ENCODE results near the gene PRKCA. TPM values are rescaled to one million over a fixed set of nuclear protein-coding genes. Genes with fewer than 3 reads are reported as not detected.

Gene PRKCA
- total RNA-seq, 1 experiment from 2014 or later: 20.7 TPM

DNA sequence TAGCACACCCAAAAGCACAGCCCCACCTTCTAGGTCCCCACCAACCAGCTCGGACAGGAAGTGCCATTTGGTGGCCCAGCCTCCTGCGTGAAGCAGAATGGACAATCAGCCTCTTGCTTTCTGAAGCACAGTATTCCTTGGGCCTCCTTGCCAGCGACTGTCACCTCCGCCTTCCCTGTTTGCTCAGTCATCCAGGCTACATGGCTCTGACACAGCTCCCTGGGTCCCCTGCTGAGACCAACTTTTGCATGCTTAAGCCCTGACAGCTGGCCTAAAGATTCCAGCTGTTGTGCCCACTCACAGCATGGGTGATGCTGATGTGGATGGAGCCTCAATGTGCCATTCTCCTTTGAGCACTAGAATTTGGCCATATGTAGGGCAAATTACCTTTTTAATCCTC, 528.0 kb downstream of the PRKCA start:
- BruUV-seq (replicated peaks): no TSS peak
- no peak for DNase-seq (ENCODE audit: unreplicated experiment)
- POLR2A ChIA-PET: no interaction called here
- no peaks in the 10 kb centered on the region for H3K4me1 Mint-ChIP-seq (ENCODE audit: insufficient read depth, unreplicated experiment)
- TF ChIP-seq CTCF (IDR thresholded peaks at IDR 0.05; ENCODE audit: unreplicated experiment): no peak
- no peak overlapping the region for H3K27ac Mint-ChIP-seq (ENCODE audit: low read depth, unreplicated experiment)
- H3K9me3 Mint-ChIP-seq (ENCODE audit: unreplicated experiment): no peaks in the 10 kb centered on the region
- peaks cover 37% of the 10 kb centered on the region for H3K27me3 Mint-ChIP-seq (ENCODE audit: insufficient read depth, unreplicated experiment)
- no peak overlapping the region for H3K4me3 Mint-ChIP-seq (ENCODE audit: unreplicated experiment)
- intact Hi-C loops (cut with micrococcal nuclease): no loop called here
- H3K36me3 Mint-ChIP-seq (ENCODE audit: insufficient read depth, unreplicated experiment): no peaks in the 10 kb centered on the region
- CTCF ChIA-PET: no interaction called here

DNA sequence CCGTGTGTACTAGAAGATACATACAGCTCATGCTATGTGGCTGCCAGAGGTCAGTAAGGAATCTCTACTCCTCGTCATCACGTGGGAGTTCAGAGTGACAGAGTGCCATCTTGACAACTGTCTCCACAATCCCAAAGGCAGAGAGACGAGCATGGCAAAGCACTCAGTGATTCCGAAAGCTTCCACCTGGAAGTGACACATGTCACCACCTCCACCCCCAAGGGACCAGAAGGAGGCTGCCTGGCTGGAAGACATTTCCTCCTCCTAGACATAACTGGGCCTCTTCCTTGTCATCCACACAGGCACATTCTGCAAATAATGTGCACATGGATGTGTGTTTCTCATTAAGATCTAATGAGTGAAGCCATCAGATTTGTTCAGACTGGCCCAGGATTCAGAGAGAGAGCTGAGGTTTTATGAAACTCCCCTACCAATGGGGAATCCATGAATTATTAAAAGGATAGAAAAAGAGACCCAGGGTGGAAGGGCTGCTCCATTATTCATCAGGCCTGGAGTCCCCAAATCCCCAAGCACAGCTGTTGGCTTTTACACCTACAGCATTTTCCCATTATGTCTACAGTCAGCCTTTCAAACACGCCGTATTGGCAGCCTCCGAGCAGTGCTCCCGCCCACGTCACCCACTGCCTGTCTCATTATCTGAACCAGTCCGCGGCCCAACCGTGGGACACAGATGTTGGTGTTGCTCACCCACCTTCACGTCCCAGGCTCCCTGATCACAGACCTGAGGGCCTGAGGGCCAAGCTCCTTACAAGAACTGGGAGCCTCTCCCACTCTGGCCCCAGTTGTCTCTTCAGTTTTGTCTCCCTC, 529.2 kb downstream of the PRKCA start:
- DNase-seq (ENCODE audit: unreplicated experiment): no peak
- peaks cover 37% of the 10 kb centered on the region for H3K27me3 Mint-ChIP-seq (ENCODE audit: insufficient read depth, unreplicated experiment)
- no TSS peak for BruUV-seq (replicated peaks)
- H3K9me3 Mint-ChIP-seq (ENCODE audit: unreplicated experiment): no peaks in the 10 kb centered on the region
- H3K27ac Mint-ChIP-seq (ENCODE audit: low read depth, unreplicated experiment): no peak overlapping the region
- ChIA-PET CTCF (no interaction called here), POLR2A (no interaction called here)
- no peak for TF ChIP-seq CTCF (IDR thresholded peaks at IDR 0.05; ENCODE audit: unreplicated experiment)
- H3K4me1 Mint-ChIP-seq (ENCODE audit: insufficient read depth, unreplicated experiment): no peaks in the 10 kb centered on the region
- intact Hi-C loops (cut with micrococcal nuclease): no loop called here
- no peak overlapping the region for H3K4me3 Mint-ChIP-seq (ENCODE audit: unreplicated experiment)
- no peaks in the 10 kb centered on the region for H3K36me3 Mint-ChIP-seq (ENCODE audit: insufficient read depth, unreplicated experiment)

- DNase-seq (ENCODE audit: unreplicated experiment): no peak
- H3K27ac Mint-ChIP-seq (ENCODE audit: low read depth, unreplicated experiment): no peak overlapping the region
- H3K9me3 Mint-ChIP-seq (ENCODE audit: unreplicated experiment): no peaks in the 10 kb centered on the region
- BruUV-seq (replicated peaks): no TSS peak
- TF ChIP-seq CTCF (IDR thresholded peaks at IDR 0.05; ENCODE audit: unreplicated experiment): no peak
- ChIA-PET POLR2A (interaction anchor here (0.6 to 0.8 kb wide), 3 partner anchors 11 to 199 kb away, joined by 3 to 6 read pairs (median 3); no protein-coding TSS in a partner anchor), CTCF (no interaction called here)
- intact Hi-C loops (cut with micrococcal nuclease): no loop called here
- no peak overlapping the region for H3K4me3 Mint-ChIP-seq (ENCODE audit: unreplicated experiment)
- peaks cover 37% of the 10 kb centered on the region for H3K27me3 Mint-ChIP-seq (ENCODE audit: insufficient read depth, unreplicated experiment)
- no peaks in the 10 kb centered on the region for H3K36me3 Mint-ChIP-seq (ENCODE audit: insufficient read depth, unreplicated experiment)
- H3K4me1 Mint-ChIP-seq (ENCODE audit: insufficient read depth, unreplicated experiment): no peaks in the 10 kb centered on the region
Measured at GRCh38 chr17:66833201-66833600, 530.8 kb downstream of the PRKCA start.

- H3K27me3 Mint-ChIP-seq (ENCODE audit: insufficient read depth, unreplicated experiment): peaks cover 37% of the 10 kb centered on the region
- BruUV-seq (replicated peaks): no TSS peak
- no peak overlapping the region for H3K27ac Mint-ChIP-seq (ENCODE audit: low read depth, unreplicated experiment)
- CTCF ChIA-PET: interaction anchor here (0.5 kb wide), 1 partner anchor 552 kb away, joined by 3 read pairs; no protein-coding TSS in a partner anchor
- no peaks in the 10 kb centered on the region for H3K36me3 Mint-ChIP-seq (ENCODE audit: insufficient read depth, unreplicated experiment)
- no peak overlapping the region for H3K4me3 Mint-ChIP-seq (ENCODE audit: unreplicated experiment)
- TF ChIP-seq CTCF (IDR thresholded peaks at IDR 0.05; ENCODE audit: unreplicated experiment): no peak
- no peaks in the 10 kb centered on the region for H3K9me3 Mint-ChIP-seq (ENCODE audit: unreplicated experiment)
- intact Hi-C loops (cut with micrococcal nuclease): no loop called here
- no peaks in the 10 kb centered on the region for H3K4me1 Mint-ChIP-seq (ENCODE audit: insufficient read depth, unreplicated experiment)
- DNase-seq (ENCODE audit: unreplicated experiment): no peak
- POLR2A ChIA-PET: no interaction called here
Measured at GRCh38 chr17:66834426-66834918, 532.1 kb downstream of the PRKCA start.

Measured in MCF 10A (cell line).